ENCODE data around the gene INCA1.

INCA1 gene

GRCh38 chr17:4994081-4994595, 3.2 kb downstream of the INCA1 start:
- no peak overlapping the region for H3K27ac ChIP-seq
- TF ChIP-seq CTCF (IDR thresholded peaks at IDR 0.05) (no peak), ZFX (IDR thresholded peaks at IDR 0.05; ENCODE audit: borderline replicate concordance) (no peak)

GRCh38 chr17:4987767-4988567, 9.4 kb downstream of the INCA1 start:
- TF ChIP-seq CTCF (IDR thresholded peaks at IDR 0.05) (no peak), ZFX (IDR thresholded peaks at IDR 0.05; ENCODE audit: borderline replicate concordance) (no peak)
- H3K27ac ChIP-seq: peak overlapping the region; percentile 87

GRCh38 chr17:4986951-4987766, 10.2 kb downstream of the INCA1 start, which contains the start of gene CAMTA2:
TSS of gene CAMTA2 (minus strand) at chr17:4987675. CDS start at chr17:4986222, 1,453 bp downstream.
- TF ChIP-seq ZFX (IDR thresholded peaks at IDR 0.05; ENCODE audit: borderline replicate concordance) (no peak), CTCF (IDR thresholded peaks at IDR 0.05) (peak; percentile 86)
- peak within 1 kb of the TSS; percentile 87 for H3K27ac ChIP-seq

- H3K27ac ChIP-seq: peak overlapping the region; percentile 87
- no peak for TF ChIP-seq CTCF (IDR thresholded peaks at IDR 0.05)
- no peak for TF ChIP-seq ZFX (IDR thresholded peaks at IDR 0.05; ENCODE audit: borderline replicate concordance)
Observed at GRCh38 chr17:4986403-4986802, 10.9 kb downstream of the INCA1 start.

- no peak overlapping the region for H3K27ac ChIP-seq
- no peak for TF ChIP-seq CTCF (IDR thresholded peaks at IDR 0.05)
- TF ChIP-seq ZFX (IDR thresholded peaks at IDR 0.05; ENCODE audit: borderline replicate concordance): no peak
Observed at GRCh38 chr17:4982305-4982704, 15.0 kb downstream of the INCA1 start.

- H3K27ac ChIP-seq: no peak overlapping the region
- TF ChIP-seq ZFX (IDR thresholded peaks at IDR 0.05; ENCODE audit: borderline replicate concordance) (no peak), CTCF (IDR thresholded peaks at IDR 0.05) (peak; percentile 79)
Observed at GRCh38 chr17:4980644-4981216, 16.6 kb downstream of the INCA1 start.

Measured in 22Rv1 (cell line).